ENCODE data around the gene PDLIM5.
A peak's percentile ranks its signal among the peaks of the same experiment; 100 is the strongest.

The PDLIM5 gene

GRCh38 chr4:94452476-94453371, 982 bp downstream of the PDLIM5 start:
- ChIA-PET CTCF (interaction anchor here (0.8 to 2.6 kb wide), 7 partner anchors 39 to 271 kb away, joined by 3 to 19 read pairs (median 3); no protein-coding TSS in a partner anchor), POLR2A (interaction anchor here (1.0 to 1.5 kb wide), 2 partner anchors 8 to 43 kb away, joined by 3 read pairs; no protein-coding TSS in a partner anchor)
- no peak for TF ChIP-seq CTCF (IDR thresholded peaks at IDR 0.05; ENCODE audit: insufficient read depth, low read length, missing control alignments)
- H3K4me3 ChIP-seq (ENCODE audit: low read depth, low read length) = peak overlapping the region; percentile 88
- DNase-seq (ENCODE audit: low read depth, low spot score) = no peak

DNA sequence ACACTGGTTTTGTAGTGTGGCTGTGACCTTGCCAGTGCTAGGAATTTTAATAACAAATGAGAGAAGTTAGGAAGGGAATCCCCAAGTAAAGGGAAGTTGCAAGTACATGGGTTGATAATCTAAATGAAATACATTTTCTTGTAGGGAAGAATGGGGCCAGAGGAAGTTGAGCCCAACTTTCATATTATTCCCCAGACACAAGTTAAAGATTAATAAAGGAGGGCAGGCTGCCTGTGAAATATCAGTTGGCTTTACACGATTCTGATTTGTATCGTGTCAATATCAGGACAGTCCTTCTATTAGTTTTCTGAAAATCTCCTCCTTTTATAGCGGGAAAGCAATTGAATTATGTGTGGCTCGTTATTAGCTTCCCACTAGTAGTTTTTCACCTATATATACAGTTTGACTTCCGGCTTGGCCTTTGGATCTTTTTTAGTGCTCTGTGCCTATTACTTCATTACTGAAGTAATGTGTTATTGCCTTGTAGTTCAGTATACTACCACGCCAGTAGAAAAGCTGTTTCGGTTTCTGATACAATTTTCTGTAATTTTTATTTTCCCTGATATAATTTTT, 1.7 kb downstream of the PDLIM5 start:
- no peak for TF ChIP-seq CTCF (IDR thresholded peaks at IDR 0.05; ENCODE audit: insufficient read depth, low read length, missing control alignments)
- ChIA-PET CTCF (interaction anchor here (0.8 to 2.6 kb wide), 5 partner anchors 38 to 168 kb away, joined by 3 to 19 read pairs (median 3); no protein-coding TSS in a partner anchor), POLR2A (interaction anchor here (1.0 kb wide), 1 partner anchor 43 kb away, joined by 3 read pairs; no protein-coding TSS in a partner anchor)
- DNase-seq (ENCODE audit: low read depth, low spot score) = no peak
- peak overlapping the region; percentile 88 for H3K4me3 ChIP-seq (ENCODE audit: low read depth, low read length)

- CTCF ChIA-PET = interaction anchor here (2.6 kb wide), 1 partner anchor 47 kb away, joined by 19 read pairs; no protein-coding TSS in a partner anchor
- POLR2A ChIA-PET = no interaction called here
- H3K4me3 ChIP-seq (ENCODE audit: low read depth, low read length) = peak overlapping the region; percentile 50
- no peak for DNase-seq (ENCODE audit: low read depth, low spot score)
- TF ChIP-seq CTCF (IDR thresholded peaks at IDR 0.05; ENCODE audit: insufficient read depth, low read length, missing control alignments) = no peak
These were observed 2.7 kb downstream of the PDLIM5 start for GRCh38 chr4:94454405-94454804.

DNA sequence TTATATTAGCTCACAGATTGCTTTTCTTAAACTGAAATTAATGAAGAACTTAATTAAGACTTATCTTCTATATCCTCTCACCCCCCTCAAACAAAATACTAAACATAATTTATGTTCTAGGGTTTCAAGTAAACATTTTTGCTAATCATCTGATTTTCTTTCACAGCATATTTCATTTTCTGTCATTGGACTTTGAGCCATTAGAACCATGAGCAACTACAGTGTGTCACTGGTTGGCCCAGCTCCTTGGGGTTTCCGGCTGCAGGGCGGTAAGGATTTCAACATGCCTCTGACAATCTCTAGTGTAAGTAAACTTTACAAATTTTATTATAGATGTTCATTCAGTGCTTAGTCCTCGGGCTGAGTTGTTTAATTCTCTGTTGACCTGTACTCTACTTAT, 3.3 kb downstream of the PDLIM5 start:
- H3K4me3 ChIP-seq (ENCODE audit: low read depth, low read length) = no peak overlapping the region
- POLR2A ChIA-PET = no interaction called here
- no peak for TF ChIP-seq CTCF (IDR thresholded peaks at IDR 0.05; ENCODE audit: insufficient read depth, low read length, missing control alignments)
- no peak for DNase-seq (ENCODE audit: low read depth, low spot score)
- CTCF ChIA-PET = interaction anchor here (1.4 kb wide), 1 partner anchor 48 kb away, joined by 3 read pairs; no protein-coding TSS in a partner anchor

DNA sequence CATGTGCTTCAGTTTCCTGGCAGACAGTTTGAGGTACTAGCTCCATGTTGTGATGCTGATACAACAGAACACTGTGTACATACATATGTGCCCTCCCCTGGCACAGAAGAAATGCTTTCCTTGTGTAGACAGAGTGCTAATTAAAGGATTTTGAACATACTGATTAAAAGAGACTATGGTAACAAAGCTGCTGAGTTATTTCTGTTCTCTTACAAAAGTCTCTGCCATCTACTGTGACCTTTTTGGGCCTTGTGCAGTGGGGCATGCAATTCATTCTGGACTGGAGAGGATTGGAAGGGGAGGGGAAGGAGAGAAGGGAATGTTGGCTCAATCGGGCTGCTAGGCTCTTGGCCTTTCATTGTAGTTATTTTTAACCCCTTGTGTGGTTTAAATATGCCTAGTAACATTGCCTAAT, 6.0 kb downstream of the PDLIM5 start:
- no peak overlapping the region for H3K4me3 ChIP-seq (ENCODE audit: low read depth, low read length)
- no peak for DNase-seq (ENCODE audit: low read depth, low spot score)
- ChIA-PET POLR2A (no interaction called here), CTCF (interaction anchor here (0.7 to 1.3 kb wide), 2 partner anchors 49 to 51 kb away, joined by 3 read pairs; no protein-coding TSS in a partner anchor)
- TF ChIP-seq CTCF (IDR thresholded peaks at IDR 0.05; ENCODE audit: insufficient read depth, low read length, missing control alignments) = no peak

- TF ChIP-seq CTCF (IDR thresholded peaks at IDR 0.05; ENCODE audit: insufficient read depth, low read length, missing control alignments) = no peak
- no peak overlapping the region for H3K4me3 ChIP-seq (ENCODE audit: low read depth, low read length)
- POLR2A ChIA-PET = no interaction called here
- no peak for DNase-seq (ENCODE audit: low read depth, low spot score)
- CTCF ChIA-PET = interaction anchor here (1.3 kb wide), 1 partner anchor 52 kb away, joined by 3 read pairs; no protein-coding TSS in a partner anchor
These were observed 6.9 kb downstream of the PDLIM5 start for GRCh38 chr4:94458682-94459081.
